ENCODE results near the gene TRPM5.

The TRPM5 gene

DNA sequence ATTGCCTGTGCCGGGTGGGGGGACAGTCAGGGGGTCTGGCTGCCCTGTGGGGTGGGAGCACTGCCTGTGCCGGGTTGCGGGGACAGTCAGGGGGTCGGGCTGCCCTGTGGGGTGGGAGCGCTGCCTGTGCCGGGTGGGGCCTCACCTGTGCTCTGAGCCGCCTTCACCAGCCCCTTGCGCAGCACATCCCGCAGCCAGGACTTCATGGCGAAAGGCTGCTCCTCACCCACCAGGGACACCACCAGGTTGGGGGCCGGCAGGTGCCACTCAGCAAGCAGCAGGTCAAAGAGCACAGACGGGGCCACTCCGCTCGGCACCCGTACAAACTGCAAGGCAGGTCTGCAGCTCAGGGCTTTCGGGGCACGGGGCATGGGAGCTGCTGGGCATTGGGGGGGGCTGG is 22.3 kb downstream of the TRPM5 start:
- DNase-seq (ENCODE audit: low spot score): no peak

DNA sequence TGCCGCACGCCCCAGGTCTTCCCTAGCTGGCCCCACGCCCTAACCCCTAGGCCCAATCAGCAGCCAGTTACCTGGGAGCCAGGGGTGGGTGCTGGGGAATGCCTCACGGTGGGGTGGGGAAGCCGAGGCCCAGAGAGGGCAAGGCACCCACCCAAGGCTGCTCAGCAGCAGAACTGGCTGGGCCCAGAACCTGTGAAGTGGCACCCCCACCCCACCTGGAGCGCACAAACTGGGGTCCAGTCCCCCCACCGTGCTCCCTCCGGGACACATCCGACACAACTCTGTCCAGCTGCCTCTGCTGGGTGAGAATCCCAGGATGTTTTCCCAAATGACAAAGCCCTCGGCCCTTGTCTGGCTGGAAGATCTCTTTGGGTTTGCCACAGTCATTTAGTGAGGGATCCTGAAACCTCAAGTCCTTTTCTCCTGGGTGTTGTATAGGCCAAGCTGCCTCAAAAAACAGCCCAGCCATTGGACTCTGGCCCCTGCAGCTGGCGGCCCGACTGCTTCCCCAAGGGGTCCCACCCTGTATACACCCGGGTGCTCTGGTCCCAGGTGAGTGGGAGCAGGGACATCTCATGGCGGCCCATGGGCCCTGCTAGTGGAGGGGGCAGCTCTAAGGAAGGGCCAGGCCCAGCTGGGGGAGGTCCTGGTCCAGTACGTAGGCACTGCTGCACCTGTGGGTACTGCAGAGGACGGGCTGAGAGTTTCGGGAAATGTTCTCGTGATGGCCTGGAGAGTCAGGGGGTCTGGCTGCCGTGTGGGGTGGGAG is 22.9 kb downstream of the TRPM5 start:
- DNase-seq (ENCODE audit: low spot score): no peak

DNA sequence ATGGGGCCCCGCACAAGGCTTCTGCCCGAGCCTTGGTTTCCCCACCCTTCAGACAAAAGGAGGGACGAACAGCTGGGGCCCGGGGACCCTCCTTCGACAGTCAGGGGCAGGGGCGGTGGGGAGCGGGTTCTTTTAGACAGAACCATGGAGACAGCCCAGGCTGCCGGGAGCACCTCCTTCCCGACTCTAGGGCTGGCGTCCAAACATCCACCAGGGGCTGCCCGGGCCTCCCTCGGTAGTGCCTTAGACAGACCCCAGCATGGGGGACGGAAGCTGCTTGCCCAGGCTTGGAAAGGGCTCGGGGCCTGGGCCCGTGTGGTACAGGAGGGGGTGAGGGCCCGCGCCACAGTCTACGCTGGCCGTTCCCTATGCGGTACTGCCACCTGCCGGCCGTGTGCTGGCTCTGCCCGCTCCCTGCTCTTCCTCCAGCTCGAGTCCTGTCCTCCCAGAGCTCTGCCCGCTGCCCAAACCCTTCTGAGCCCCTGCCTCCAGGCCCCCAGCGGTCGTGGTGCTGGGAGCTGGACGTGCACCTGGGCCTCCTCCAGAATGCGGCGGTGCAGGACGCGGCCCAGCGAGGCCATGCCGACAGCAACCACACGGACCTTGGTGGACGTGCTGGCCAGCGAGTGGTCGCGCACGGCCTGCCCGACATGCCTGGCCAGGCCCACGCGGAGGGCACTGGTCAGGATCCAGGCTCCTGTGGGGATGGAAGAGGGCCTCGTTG is 23.6 kb downstream of the TRPM5 start:
- DNase-seq (ENCODE audit: low spot score): peak; percentile 81

DNA sequence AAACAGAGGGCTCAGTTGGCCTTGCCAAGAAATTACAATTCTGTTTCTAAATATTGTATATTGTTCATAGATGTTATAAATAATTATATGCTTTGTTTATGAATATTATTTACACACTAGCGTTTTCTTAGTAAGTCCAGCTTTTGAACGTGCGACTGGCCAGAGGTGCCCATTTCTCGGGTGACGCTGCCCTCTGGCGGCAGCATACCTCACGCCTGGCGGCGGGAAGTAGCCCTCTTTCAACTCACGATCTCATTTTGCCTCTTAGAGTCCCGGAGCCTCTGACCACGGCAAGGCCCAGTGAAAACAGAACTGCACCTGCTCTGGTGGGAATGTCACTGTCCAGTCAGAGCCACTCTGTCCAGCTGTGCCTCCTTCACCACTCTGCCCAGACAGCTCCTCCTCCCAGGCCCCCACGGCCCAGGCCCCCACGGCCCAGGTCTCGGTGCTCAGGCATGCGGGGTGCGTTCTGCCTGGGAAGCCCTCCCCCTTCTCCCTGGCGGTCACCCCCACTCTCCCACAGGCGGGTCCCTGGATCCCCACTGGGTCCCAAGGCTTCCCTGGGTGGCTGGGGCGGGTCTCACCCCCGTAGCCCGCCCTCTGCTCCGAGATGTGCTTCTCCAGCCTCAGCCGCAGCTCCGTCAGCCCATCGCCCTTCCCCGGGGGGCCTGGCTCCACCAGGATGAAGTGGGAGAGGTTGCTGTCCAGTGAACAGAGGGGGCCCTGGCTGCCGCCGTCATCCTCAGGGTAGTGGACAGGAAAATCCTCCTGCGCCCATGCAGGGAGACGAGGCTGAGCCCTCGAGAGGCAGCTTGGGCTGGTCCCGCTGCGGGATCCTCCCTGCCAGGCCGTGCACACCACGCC is 24.4 kb downstream of the TRPM5 start:
- peak; percentile 85 for DNase-seq (ENCODE audit: low spot score)

DNA sequence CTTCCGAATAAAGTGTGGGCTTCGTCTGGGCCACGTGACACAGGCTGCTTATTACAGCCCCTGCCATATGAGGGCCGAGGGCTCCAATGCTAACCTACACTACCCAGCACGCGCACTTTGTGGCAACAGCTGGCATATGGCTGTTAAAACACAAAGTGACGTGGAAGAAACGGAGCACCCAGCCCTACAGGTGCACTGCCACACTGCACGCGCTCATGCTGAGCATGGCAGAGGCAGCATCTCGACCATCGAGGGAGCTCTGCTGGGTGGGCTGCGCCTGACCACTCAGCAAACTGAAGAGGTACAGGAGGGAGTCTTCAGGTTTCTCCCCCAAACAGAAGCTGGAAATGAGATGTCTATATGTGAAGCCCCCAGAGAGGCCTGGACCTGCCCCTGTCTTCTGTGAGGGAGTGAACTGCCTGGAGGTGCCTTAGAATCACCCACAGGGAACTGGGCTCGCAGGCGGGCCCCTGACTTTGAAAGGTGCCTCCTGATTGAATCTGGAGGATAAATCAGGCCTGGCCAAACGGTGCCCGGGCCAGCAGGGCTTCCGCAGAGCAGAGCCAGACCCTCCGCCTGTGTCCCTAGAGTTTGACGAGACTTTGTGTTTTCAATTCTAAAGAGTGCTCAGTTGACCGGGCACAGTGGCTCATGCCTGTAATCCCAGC is 25.5 kb downstream of the TRPM5 start:
- DNase-seq (ENCODE audit: low spot score): no peak

DNA sequence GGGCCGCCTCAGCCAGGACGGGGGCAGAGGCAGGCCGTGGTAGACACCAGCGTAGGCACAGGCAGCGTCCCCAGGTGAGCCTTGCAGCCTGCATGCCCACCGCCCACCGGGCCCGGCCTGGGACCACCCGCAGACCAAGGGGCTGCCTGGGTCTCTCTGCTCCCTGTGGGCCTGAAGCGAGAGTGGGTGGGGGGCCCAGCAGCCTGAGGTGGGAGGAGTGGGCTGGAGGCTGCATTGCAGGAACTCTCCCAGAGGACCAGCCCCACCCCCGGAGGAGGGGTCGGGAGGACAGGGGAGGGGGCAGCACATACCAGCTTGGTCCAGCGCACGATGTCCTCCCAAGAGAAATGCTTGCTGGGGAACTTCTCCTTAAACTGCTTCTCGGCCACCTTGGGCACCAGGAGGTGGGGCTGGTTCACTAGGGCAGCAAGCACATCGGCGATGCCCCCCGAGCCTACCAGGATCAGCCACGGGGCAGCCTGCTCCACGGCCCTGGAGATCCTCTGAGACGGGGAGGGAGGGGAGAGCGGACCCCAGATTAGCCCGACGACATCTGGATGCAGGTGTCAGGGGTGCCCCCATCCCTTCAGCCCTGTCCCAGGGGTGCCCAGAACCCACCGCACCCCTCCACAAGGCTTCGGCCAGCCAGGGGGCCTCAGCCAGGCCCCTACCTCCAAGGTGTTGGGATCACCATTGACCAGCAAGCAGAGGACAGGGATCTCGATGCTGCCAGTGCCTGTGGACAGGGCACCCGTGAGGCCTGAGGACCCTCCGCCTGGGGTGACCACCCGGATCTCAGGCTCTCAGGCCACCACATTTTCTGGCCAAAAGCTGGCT is 26.2 kb downstream of the TRPM5 start:
- no peak for DNase-seq (ENCODE audit: low spot score)

DNA sequence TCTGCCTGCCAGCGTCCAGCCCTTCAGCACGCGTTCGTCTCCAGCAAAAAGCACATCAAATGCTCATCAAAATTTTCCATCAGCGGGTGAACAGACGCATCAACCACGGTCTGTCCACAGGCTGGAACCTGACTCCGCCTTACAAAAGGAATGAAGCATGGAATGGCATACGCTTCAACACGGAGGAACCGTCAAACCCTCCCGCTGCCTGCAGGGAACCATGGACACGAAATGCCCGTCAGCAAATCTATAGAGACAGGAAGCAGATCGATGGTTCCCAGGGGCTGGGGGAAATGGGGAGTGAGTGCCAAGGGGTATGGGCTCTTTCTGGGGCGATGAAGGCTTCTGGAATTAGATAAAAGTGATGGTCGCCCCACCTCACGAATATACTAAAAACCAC is 27.5 kb downstream of the TRPM5 start:
- no peak for DNase-seq (ENCODE audit: low spot score)

DNA sequence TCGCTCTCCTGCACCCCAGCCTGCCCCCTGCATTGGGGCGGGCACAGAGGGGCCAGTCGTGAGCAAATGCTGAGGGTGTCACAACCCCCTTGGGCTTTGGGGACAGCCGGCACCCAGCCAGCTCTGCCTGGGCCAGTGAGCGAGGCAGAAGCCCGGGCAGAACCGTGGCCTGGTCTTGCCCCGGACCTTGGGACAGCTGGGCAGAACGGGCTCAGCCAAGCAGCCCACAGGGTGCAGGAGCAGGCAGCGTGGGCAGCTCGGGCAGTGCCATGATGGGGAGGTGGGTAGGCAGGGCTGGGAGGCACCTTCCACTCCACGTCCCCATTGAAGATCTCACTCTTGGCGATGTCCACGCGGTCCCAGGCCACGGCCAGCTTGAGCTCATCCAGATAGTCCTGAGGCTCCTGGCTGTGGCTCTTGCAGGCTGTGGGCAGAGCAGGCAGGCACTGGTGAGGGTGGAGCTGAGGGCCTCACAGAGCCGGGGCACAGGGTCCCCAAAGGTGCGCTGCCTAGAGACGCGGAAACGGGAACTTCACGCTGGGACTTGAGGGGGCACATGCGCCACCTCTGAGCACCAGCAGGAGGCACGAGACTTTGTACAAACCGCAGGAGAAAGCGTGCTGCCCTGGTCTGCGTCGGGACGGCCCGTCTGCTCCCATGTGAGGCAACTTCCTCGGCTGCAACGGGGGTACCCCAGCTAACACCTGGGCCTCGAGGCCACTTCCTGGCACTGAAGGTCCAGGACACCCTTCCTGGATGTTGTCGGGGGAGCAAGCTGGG is 28.5 kb downstream of the TRPM5 start:
- no peak for DNase-seq (ENCODE audit: low spot score)

DNA sequence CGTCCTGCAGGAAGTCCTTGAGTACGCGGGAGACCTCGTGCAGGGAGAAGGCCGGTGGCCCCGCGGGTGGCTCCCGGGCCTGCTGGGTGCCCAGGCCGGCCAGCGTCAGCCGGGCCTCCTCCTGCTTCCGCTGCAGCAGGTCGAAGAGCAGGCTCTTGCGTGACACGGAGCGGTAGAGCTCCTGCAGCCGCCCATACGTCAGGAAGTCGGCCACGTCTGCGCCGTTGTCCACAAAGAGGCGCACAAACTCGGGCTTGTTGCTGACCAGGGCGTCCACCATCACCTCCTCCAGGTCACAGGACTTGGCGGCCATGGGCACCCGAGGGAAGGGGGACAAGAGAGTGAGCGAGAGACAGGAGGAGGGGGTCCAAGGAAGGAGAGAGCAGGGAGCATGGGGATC is 29.1 kb downstream of the TRPM5 start:
- DNase-seq (ENCODE audit: low spot score): no peak

DNA sequence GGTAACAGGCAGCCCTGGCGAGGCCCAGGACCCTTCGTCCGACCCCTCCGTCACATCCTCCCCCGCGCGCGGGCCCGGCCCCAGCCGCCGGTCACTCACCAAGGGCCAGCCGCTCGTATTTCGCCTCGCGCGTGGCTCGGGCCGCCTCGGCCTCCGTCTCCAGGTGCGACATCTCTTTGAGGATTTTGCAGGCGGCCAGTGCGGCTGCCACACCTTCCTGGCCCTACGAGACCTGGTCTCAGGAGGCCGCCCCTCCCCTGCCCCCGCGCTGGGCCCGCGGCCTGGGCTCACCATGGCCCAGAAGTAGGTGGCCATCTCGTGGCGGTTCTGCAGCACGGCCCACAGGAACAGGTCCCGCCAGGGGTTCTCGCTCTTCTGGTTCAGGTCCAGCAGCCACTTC is 29.7 kb downstream of the TRPM5 start:
- no peak for DNase-seq (ENCODE audit: low spot score)

DNA sequence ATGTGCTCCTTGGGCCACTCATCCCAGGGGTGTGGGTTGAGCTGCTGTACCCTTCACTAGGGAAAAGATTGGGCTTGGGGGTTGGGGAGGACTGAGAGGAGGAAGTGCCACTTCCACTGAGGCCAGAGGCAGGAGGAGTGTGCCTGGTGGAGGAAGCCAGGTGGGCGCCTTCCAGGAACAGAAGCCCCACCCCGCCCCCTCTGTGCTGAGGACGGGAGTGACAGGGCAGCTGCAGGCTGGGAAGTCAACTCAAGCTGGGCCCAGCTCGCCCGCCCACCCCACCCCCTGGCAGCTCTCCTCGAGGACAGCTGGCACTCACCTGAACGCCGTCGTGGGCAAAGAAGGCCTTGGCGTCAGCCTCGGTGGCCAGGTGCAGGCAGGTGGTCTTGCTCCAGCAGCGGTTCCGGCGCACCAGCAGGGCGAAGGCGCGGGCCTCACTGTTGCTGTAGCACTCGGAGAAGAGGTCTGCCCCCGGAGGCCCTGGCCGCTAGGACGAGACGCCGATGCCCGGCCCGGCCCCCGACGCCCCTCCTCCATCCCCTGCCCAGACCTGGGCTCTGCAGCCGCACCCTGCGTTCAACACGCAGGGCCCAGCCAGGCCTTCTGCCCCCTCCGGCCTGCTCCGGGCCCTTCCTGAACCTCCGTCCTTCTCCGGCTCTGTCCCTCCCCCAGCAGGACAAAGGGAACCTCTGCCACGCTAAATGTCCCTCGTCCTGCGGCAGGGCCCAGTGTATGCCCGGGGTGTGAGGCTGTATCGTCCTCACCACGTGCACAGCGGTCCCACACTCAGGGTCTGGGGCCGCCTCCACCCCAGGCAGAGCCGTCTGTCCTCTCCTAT is 30.4 kb downstream of the TRPM5 start:
- DNase-seq (ENCODE audit: low spot score): no peak

DNA sequence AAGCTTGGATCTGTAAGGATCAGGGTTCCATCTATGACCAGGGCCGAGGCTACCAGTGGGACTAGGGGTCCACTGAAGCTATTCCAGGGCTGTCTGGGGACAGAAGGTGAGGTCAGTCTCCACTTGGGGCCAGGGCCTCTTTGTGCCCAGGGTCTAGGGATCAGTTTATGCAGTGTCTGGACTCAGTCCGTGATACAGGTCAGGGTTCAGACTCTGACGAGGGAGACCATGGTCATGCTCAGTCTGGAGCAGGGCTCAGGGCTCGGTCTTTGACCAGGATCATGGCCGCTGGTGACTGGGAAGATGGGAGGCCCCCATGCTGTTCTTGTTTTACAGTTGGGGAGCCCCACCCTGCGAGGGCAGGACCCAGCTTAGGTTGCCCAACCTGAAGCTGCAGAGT is 32.0 kb downstream of the TRPM5 start:
- DNase-seq (ENCODE audit: low spot score): no peak

DNA sequence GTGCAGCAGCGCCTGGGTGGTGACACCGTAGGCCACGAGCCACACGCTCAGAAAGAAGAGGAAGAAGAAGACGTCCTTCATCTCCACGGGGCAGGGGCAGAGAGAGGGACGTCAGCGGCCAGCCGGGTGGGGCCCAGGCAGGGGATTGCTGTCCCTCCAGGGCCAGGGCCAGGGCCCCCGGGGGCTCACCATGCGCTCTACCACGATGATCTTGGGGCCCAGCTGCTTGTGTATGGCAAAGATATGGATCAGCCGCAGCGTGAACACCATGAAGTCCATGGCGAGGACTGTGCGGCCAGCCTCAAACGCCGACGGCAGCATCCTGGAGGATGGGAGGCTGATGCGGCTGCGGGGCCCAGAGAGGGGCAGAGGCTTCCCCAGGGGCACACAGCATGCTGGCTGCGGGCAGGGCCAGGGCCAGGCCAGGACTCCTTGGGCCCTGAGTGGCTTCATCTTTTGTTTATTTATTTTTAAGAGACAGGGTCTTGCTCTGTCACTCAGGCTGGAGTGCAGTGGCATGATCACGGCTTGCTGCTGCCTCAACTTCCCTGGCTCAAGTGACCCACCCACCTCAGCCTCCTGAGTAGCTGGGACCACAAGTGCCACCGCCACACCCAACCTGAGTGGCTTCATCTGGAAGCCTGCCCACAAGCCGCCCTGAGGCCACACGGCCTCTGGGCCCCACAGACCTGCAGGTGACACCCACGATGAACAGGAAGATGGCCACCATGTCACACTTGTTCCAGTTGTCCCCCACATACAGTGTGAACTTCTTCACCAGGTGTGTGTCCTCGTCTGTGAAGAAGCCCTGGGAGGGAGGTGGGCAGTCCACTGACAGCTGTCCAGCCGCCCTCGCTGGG is 32.6 kb downstream of the TRPM5 start:
- DNase-seq (ENCODE audit: low spot score): no peak

DNA sequence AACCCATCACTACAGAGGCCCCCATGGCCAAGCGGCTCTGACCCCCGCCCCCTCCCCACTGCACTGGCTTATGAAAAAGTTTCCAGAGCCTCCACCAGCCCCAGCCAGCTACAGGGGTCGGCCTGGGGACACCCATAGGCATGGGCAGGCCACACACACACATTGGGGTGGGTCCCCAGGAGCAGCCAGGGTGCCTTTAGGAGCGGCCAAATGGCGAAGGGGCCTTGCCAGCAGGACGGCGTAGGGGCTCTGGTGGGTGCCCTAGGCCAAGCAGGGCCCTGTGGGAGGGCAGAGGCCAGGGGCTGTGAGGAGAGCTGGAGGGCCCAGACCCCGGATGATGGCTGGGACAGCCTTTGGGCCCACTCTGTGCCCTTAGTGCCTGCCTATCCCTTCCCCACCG is 33.7 kb downstream of the TRPM5 start:
- no peak for DNase-seq (ENCODE audit: low spot score)

DNA sequence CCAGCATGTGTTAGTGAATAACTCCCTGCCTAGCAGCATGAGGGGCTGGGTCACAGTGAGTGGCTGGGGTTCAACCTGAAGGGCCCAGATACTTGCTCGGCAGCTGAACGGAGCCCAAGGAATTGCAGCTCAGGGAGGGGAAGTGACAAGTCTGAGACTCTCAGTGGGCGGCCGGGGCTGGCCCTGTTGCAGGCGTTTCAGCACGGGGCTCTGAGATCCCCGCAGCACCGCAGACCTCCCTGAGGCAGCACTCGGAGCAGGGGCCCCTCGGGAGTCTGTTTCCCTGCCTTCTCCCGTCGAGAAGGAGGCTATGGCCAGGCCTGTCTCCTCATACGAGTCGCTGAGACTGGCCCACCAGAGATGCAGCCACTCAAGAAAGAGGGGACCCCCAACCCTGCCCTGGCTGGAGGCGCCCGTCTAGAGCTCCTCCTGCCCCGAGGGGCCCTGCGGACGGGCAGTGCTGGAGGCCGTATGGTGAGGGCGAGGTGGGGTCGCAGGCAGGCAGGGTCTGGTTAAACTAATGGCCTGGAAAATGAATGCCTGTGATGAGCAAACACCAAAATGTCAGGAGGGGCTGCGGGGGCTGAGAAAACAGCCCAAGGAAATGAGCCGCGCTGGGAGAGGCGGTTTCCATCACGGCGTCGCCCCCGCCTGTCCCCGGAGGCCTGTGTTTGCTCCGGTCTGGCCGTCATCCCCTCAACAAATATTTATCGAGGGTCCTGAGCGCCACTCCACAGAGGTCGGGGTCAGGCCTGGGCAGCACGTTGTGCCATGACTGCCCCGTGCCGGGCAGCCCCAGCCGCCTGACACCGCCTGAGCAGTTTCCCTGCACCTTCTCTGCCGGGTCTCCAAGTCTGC is 34.5 kb downstream of the TRPM5 start:
- DNase-seq (ENCODE audit: low spot score): peak; percentile 60

DNA sequence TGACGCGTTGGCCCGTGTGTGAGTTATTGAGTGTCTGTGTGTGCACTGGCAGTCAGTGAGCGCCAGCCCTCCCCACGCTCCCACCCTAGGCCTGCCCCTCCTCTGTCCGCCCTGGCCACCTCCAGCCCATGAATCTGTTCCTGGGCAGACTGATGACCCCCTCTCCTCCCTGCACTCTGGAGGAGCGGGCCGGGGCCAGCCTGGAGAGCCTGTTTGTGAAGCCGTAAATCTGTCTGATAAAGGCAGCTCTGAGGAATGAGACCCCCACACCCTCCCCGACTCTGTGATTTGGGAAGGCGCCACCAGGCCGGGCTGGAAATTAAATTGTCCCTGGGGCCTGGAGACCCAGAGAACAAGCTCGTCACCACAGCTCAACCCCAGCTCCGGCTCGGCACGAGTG is 35.2 kb downstream of the TRPM5 start:
- DNase-seq (ENCODE audit: low spot score): peak; percentile 94

DNA sequence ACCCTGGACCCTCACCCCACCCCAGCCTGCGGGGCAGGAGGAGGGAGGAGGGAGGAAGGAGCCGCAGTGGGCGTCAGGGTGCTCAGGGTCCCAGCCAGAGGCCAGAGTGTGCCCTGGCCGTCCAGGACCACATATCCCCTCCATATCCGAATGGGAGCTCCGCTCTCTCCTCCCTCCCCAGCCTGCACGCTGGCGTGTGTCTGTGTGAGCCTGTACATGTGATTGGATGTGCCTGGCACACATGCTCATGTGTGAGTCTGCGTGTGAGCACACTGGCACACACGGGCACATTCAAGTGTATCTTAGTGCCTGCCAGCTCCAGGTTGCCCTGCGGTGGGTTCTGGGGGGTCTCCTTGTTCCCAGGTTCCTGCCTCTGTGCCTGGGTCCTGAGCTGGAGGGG is 35.6 kb downstream of the TRPM5 start:
- DNase-seq (ENCODE audit: low spot score): peak; percentile 56

Data from SK-N-DZ (cell line).